AG04450 (cell line): ENCODE data around the gene RASA3. TPM values are rescaled to one million over a fixed set of nuclear protein-coding genes. Genes with fewer than 3 reads are reported as not detected.
A peak's percentile ranks its signal among the peaks of the same experiment; 100 is the strongest.
"Not testable (repeated sequence)": the region's sequence is repeated elsewhere in the genome, so short reads cannot be mapped to it uniquely, and the experiment has no call there.

Experiments
- CTCF ChIA-PET: fragments of 300-600, 350-600 bp; formaldehyde crosslinking; extraction: SDS; loops from one replicate; lab custom pipeline; 2022; ENCODE audit warnings: antibody characterized with exemption, inconsistent platforms; lab: Charles Lee
- POLR2A ChIA-PET: fragments of 350-600 bp; formaldehyde crosslinking; extraction: SDS; loops from one replicate; lab custom pipeline; 2021; ENCODE audit warnings: antibody characterized with exemption, inconsistent platforms; lab: Yijun Ruan, JAX
- DNase-seq: peaks from one replicate; pipeline ENCODE4 v3.0.0-alpha.2; 2011; ENCODE audit warnings: low read depth, low spot score
- H3K27ac ChIP-seq: one replicate; pipeline ENCODE4 v1.5.1; 2012; ENCODE audit warnings: low read depth, low read length, control low read depth
- H3K27me3 ChIP-seq: one replicate; pipeline ENCODE4 v1.6.0; 2012; ENCODE audit warnings: low read length; ENCODE audit not compliant: control insufficient read depth, insufficient read depth
- H3K4me3 ChIP-seq: 2 replicates; pipeline ENCODE4 v1.5.1; 2011; ENCODE audit warnings: mild to moderate bottlenecking, low read depth, low read length, control low read depth
- H3K9me3 ChIP-seq: 2 replicates; pipeline ENCODE4 v1.5.1; 2012; ENCODE audit warnings: low read length; ENCODE audit not compliant: control insufficient read depth, insufficient read depth
- CTCF ChIP-seq: IDR thresholded peaks from 2 replicates; pipeline ENCODE4 v1.5.1; 2011; ENCODE audit warnings: low read depth, low read length, control low read depth, inconsistent platforms
- polyA plus RNA-seq: library from polyadenylated mRNA; depleted of rRNA; stranded (reverse); fragments of >200 nt; gene quantifications from 2 replicates; pipeline ENCODE4 v1.2.3, GENCODE V29; 2011

The RASA3 gene
- polyA plus RNA-seq, 1 experiment = 25.2 TPM

GRCh38 chr13:114101358-114102130 is 30.9 kb downstream of the RASA3 start:
- H3K27me3 ChIP-seq = no peaks in the 10 kb centered on the region
- no peak overlapping the region for H3K4me3 ChIP-seq
- DNase-seq = no peak
- TF ChIP-seq CTCF = no peak
- H3K27ac ChIP-seq = no peak overlapping the region
- peaks cover 4% of the 10 kb centered on the region; the same call in 1 of the 2 replicates for H3K9me3 ChIP-seq
- ChIA-PET CTCF (no interaction called here), POLR2A (no interaction called here)

GRCh38 chr13:114100446-114101357 is 31.7 kb downstream of the RASA3 start:
- no peak for DNase-seq
- ChIA-PET CTCF (no interaction called here), POLR2A (no interaction called here)
- peaks cover 4% of the 10 kb centered on the region; the same call in 1 of the 2 replicates for H3K9me3 ChIP-seq
- H3K4me3 ChIP-seq = no peak overlapping the region
- H3K27ac ChIP-seq = peak overlapping the region; percentile 39
- no peak for TF ChIP-seq CTCF
- no peaks in the 10 kb centered on the region for H3K27me3 ChIP-seq

GRCh38 chr13:114099918-114100445 is 32.4 kb downstream of the RASA3 start:
- TF ChIP-seq CTCF = no peak
- ChIA-PET CTCF (no interaction called here), POLR2A (no interaction called here)
- DNase-seq = no peak
- Histone ChIP-seq H3K27ac (no peak overlapping the region), H3K27me3 (no peaks in the 10 kb centered on the region), H3K4me3 (no peak overlapping the region), H3K9me3 (peaks cover 4% of the 10 kb centered on the region; the same call in 1 of the 2 replicates)

- ChIA-PET CTCF (interaction anchor here (0.7 kb wide), 1 partner anchor 13 kb away, joined by 3 read pairs; no protein-coding TSS in a partner anchor), POLR2A (interaction anchor here (0.7 to 1.1 kb wide), 5 partner anchors 12 to 34 kb away, joined by 3 to 7 read pairs (median 5); no protein-coding TSS in a partner anchor)
- peak overlapping the region; percentile 39 for H3K27ac ChIP-seq
- H3K27me3 ChIP-seq = no peaks in the 10 kb centered on the region
- H3K4me3 ChIP-seq = no peak overlapping the region
- DNase-seq = peak; percentile 70
- no peak for TF ChIP-seq CTCF
- peaks cover under 1% of the 10 kb centered on the region; the same call in 1 of the 2 replicates for H3K9me3 ChIP-seq
These were observed 33.2 kb downstream of the RASA3 start for GRCh38 chr13:114099191-114099590.

GRCh38 chr13:114098689-114099056 is 33.8 kb downstream of the RASA3 start:
- DNase-seq, H3K9me3 ChIP-seq, H3K27ac ChIP-seq, H3K27me3 ChIP-seq, H3K4me3 ChIP-seq: not testable (repeated sequence)
- CTCF ChIA-PET = interaction anchor here (0.7 kb wide), 1 partner anchor 13 kb away, joined by 3 read pairs; no protein-coding TSS in a partner anchor
- POLR2A ChIA-PET = interaction anchor here (0.7 to 1.1 kb wide), 5 partner anchors 12 to 33 kb away, joined by 3 to 7 read pairs (median 5); no protein-coding TSS in a partner anchor
